HepG2 (cell line): ENCODE data around the gene C1QTNF9. TPM values are rescaled to one million over a fixed set of nuclear protein-coding genes. Genes with fewer than 3 reads are reported as not detected.

Experiments
- ATAC-seq: fragments of 200-7000 bp; cut with Tn5 transposase; 3 replicates; pipeline ENCODE4 v1.9.1; 2020; ENCODE audit warnings: mild to moderate bottlenecking, moderate library complexity
- BruUV-seq: library from RNA; stranded (reverse); fragments of 400-500 nt; replicated peaks from 2 replicates; lab custom pipeline; 2021; lab: Mats Ljungman, UMichigan
- CTCF ChIA-PET: fragments of 300-600 bp; formaldehyde crosslinking; extraction: SDS; loops from one replicate; lab custom pipeline; 2021; ENCODE audit warnings: low total read pairs, inconsistent platforms, low intra/inter-chr PET ratio; lab: Yijun Ruan, JAX
- POLR2A ChIA-PET: fragments of 350-600 bp; sonication (Branson Sonifier 250); formaldehyde crosslinking; loops from one replicate; lab custom pipeline; 2020; ENCODE audit warnings: antibody characterized with exemption, inconsistent platforms; lab: Yijun Ruan, JAX
- DNase-seq: peaks from one replicate; pipeline ENCODE4 v3.0.0-alpha.2; 2015; ENCODE audit warnings: low spot score
- FAIRE-seq: peaks from 3 replicates; lab custom pipeline; 2011; peaks lifted over from hg19 to GRCh38; lab: Jason Lieb, UNC
- H2AFZ ChIP-seq: one replicate; pipeline ENCODE4 v1.6.1; 2011; ENCODE audit warnings: low read length, inconsistent platforms
- H3K27ac ChIP-seq: fragments of 300-600 bp; 3 replicates; pipeline ENCODE4 v1.8.0; 2011; ENCODE audit warnings: mixed run types, mild to moderate bottlenecking, mixed read lengths, low read length, inconsistent platforms; ENCODE audit not compliant: insufficient read depth; ENCODE audit errors: extremely low read length
- H3K27me3 ChIP-seq, 2 experiments: fragments of 200-600 bp in 1 of 2; 2 replicates in 1 of 2; 3 replicates in 1 of 2; pipeline versions ENCODE4 v1.6.0 to v1.8.0; 2011; ENCODE audit warnings: low read length in 2 of 2, mild to moderate bottlenecking in 2 of 2, moderate library complexity in 2 of 2, inconsistent platforms in 1 of 2; ENCODE audit not compliant: insufficient read depth in 2 of 2, control insufficient read depth in 1 of 2
- H3K36me3 ChIP-seq, 2 experiments: fragments of 200-600 bp in 1 of 2; replicated peaks in 1 of 2; 2 replicates in 1 of 2; 3 replicates in 1 of 2; pipeline versions ENCODE4 v1.5.1 to v1.8.0; 2011; ENCODE audit warnings: low read length in 2 of 2, inconsistent platforms in 1 of 2; ENCODE audit not compliant: insufficient read depth in 2 of 2, control insufficient read depth in 1 of 2
- H3K4me1 ChIP-seq: 2 replicates; pipeline ENCODE4 v1.5.1; 2012; ENCODE audit warnings: low read length, inconsistent platforms; ENCODE audit not compliant: insufficient read depth
- H3K4me2 ChIP-seq: 2 replicates; pipeline ENCODE4 v1.6.0; 2011; ENCODE audit warnings: low read depth, low read length, inconsistent platforms
- H3K4me3 ChIP-seq, 3 experiments: fragments of 200-600 bp in 1 of 3; sonication (generic), shearing (Covaris generic) in 1 of 3; replicated peaks in 1 of 3; 2 replicates each; pipeline ENCODE4 v1.5.1; 2011 to 2016; ENCODE audit warnings: low read length in 3 of 3, inconsistent platforms in 2 of 3, low read depth in 2 of 3, mild to moderate bottlenecking in 2 of 3, control low read depth in 1 of 3, mixed read lengths in 1 of 3; ENCODE audit not compliant: insufficient read depth in 1 of 3
- H3K79me2 ChIP-seq: one replicate; pipeline ENCODE4 v1.6.1; 2011; ENCODE audit warnings: low read length, inconsistent platforms; ENCODE audit not compliant: insufficient read depth
- H3K9ac ChIP-seq: 2 replicates; pipeline ENCODE4 v1.6.0; 2011; ENCODE audit warnings: mild to moderate bottlenecking, low read depth, low read length, inconsistent platforms; ENCODE audit not compliant: insufficient read depth
- H3K9me3 ChIP-seq: 2 replicates; pipeline ENCODE4 v1.5.1; 2012; ENCODE audit warnings: mild to moderate bottlenecking, low read length
- H4K20me1 ChIP-seq: 2 replicates; pipeline ENCODE4 v1.6.0; 2011; ENCODE audit warnings: inconsistent platforms, mild to moderate bottlenecking, low read length, moderate library complexity; ENCODE audit not compliant: insufficient read depth
- DPF2 ChIP-seq: sonication (generic); formaldehyde crosslinking; IDR thresholded peaks from 2 replicates; pipeline ENCODE4 v1.4.0; 2020; ENCODE audit warnings: mild to moderate bottlenecking, low read depth, missing genetic modification reagents, borderline replicate concordance
- FOXA1 ChIP-seq, 2 experiments: fragments of 450-650 bp in 1 of 2; sonication (generic) in 1 of 2; formaldehyde crosslinking in 1 of 2; IDR thresholded peaks; 2 replicates each; pipeline versions ENCODE4 v1.4.0 to v1.6.1; 2016 to 2020; ENCODE audit warnings: missing genetic modification reagents in 1 of 2
- GTF3A ChIP-seq: sonication (generic); formaldehyde crosslinking; conservative IDR thresholded peaks from 2 replicates; pipeline ENCODE4 v1.4.0; 2020; ENCODE audit warnings: mild to moderate bottlenecking, missing genetic modification reagents
- MNT ChIP-seq: fragments of 450-650 bp; IDR thresholded peaks from 2 replicates; pipeline ENCODE4 v1.6.1; 2016
- NBN ChIP-seq: fragments of 450-650 bp; conservative IDR thresholded peaks from 2 replicates; pipeline ENCODE4 v1.6.1; 2017
- PLRG1 ChIP-seq: fragments of 450-650 bp; conservative IDR thresholded peaks from 2 replicates; pipeline ENCODE4 v1.6.1; 2016
- WGBS: methylation state at CpG from one replicate; pipeline ENCODE4 v1.1.6; 2017; ENCODE audit warnings: low lambda C conversion rate; 5-methylcytosine and 5-hydroxymethylcytosine counted together
- in situ Hi-C: cut with HindIII; loops from 2 replicates; pipeline ENCODE4 v1.10.0; 2017; ENCODE audit warnings: low pct_unique_long_range_greater_than_20kb; ENCODE audit not compliant: extremely low pct_ligation_motif_present
- intact Hi-C: fragments of 100-400 bp; cut with micrococcal nuclease; formaldehyde crosslinking; loops from one replicate; pipeline ENCODE4 v1.10.0; 2022; ENCODE audit not compliant: unreplicated experiment
- polyA plus RNA-seq, 8 experiments: library from polyadenylated mRNA; depleted of rRNA in 3 of 8; stranded (reverse) in 7 of 8; unstranded in 1 of 8; fragments of >200 nt; fragmentation: Illumina TruSeq in 4 of 8; extraction: Trizol in 4 of 8; gene quantifications; 2 replicates each; pipeline versions ENCODE4 v1.2.1 to v1.2.3, GENCODE V29; 2011 to 2016; ENCODE audit warnings: low read depth in 4 of 8, missing spikeins in 1 of 8, mixed read lengths in 1 of 8; ENCODE audit not compliant: insufficient read depth in 1 of 8
- total RNA-seq, 5 experiments: library from RNA; depleted of rRNA; stranded (reverse); fragments of >200 nt; fragmentation: Illumina TruSeq; extraction: Trizol; gene quantifications; 2 replicates each; pipeline ENCODE4 v1.2.3, GENCODE V29; 2016; ENCODE audit warnings: low read depth in 1 of 5
- TF ChIP-seq, protein P1 (sequence below): sonication (generic); formaldehyde crosslinking; IDR thresholded peaks from 2 replicates; pipeline ENCODE4 v1.4.0; 2020; ENCODE audit warnings: low read depth, mild to moderate bottlenecking, missing genetic modification reagents

Gene C1QTNF9
- total and polyA plus RNA-seq, 2 of the 13 experiments (the other 11 are each of a cell fraction or from before 2014, with no cell fraction given): not detected

DNA sequence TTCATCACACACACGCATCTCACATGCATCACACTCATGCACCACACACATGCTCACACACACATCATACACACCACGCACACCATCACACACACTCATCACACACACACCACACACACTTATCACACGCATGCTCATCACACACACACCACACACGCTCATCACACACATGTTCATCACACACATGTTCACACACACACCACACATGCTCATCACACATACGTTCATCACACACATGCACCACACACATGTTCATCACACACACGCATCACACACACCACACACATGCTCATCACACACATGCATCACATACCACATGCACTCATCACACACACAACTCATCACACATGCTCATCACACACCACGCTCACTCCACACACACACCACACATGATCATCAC is 46.9 kb downstream of the C1QTNF9 start:
- in situ Hi-C loops: loop anchor here (10.0 kb wide), 1 partner anchor 1421 kb away; no protein-coding TSS in a partner anchor
- 0 out of 2 replicates have a peak, but pooled peaks have one; percentile 20 for TF ChIP-seq NBN
- TF ChIP-seq, protein P1, sequence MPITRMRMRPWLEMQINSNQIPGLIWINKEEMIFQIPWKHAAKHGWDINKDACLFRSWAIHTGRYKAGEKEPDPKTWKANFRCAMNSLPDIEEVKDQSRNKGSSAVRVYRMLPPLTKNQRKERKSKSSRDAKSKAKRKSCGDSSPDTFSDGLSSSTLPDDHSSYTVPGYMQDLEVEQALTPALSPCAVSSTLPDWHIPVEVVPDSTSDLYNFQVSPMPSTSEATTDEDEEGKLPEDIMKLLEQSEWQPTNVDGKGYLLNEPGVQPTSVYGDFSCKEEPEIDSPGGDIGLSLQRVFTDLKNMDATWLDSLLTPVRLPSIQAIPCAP: no peak
- 0 out of 2 replicates have a peak, but pooled peaks have one; percentile 41 for TF ChIP-seq FOXA1 (IDR thresholded peaks at IDR 0.05)
- TF ChIP-seq FOXA1 (CRISPR knock-in tag; IDR thresholded peaks at IDR 0.05): no peak
- peak; percentile 40; the same call in 1 of the 2 replicates for TF ChIP-seq DPF2
- TF ChIP-seq PLRG1: 0 out of 2 replicates have a peak, but pooled peaks have one; percentile 54
- TF ChIP-seq GTF3A: no peak
- peak; percentile 96 for TF ChIP-seq MNT
- 64% methylated on average over 7 of the region's 7 CpGs for WGBS

More for the DNA sequence above, 46.9 kb downstream of the C1QTNF9 start:
- H3K9ac ChIP-seq: no peak overlapping the region
- H2AFZ ChIP-seq: no peak overlapping the region
- BruUV-seq: no TSS peak
- no peak for ATAC-seq
- H3K27me3 ChIP-seq: 0 out of 5 replicates have a peak, but pooled peaks cover 0 to 10% of the 10 kb centered on the region in 2 experiments
- H3K79me2 ChIP-seq: no peaks in the 10 kb centered on the region
- ChIA-PET CTCF (no interaction called here), POLR2A (no interaction called here)
- no peak overlapping the region for H3K27ac ChIP-seq
- H3K4me1 ChIP-seq: no peaks in the 10 kb centered on the region
- no peak for DNase-seq
- FAIRE-seq: peak; percentile 55
- no peak overlapping the region for H3K4me2 ChIP-seq
- no peaks in the 10 kb centered on the region for H3K9me3 ChIP-seq
- no peaks in the 10 kb centered on the region for H4K20me1 ChIP-seq
- H3K36me3 ChIP-seq: no peaks in the 10 kb centered on the region
- H3K4me3 ChIP-seq: no peak overlapping the region
- intact Hi-C loops: loop anchor here (10.0 kb wide), 1 partner anchor 1421 kb away; no protein-coding TSS in a partner anchor
